ENCODE measurements around the gene RFNG.

The RFNG gene

DNA sequence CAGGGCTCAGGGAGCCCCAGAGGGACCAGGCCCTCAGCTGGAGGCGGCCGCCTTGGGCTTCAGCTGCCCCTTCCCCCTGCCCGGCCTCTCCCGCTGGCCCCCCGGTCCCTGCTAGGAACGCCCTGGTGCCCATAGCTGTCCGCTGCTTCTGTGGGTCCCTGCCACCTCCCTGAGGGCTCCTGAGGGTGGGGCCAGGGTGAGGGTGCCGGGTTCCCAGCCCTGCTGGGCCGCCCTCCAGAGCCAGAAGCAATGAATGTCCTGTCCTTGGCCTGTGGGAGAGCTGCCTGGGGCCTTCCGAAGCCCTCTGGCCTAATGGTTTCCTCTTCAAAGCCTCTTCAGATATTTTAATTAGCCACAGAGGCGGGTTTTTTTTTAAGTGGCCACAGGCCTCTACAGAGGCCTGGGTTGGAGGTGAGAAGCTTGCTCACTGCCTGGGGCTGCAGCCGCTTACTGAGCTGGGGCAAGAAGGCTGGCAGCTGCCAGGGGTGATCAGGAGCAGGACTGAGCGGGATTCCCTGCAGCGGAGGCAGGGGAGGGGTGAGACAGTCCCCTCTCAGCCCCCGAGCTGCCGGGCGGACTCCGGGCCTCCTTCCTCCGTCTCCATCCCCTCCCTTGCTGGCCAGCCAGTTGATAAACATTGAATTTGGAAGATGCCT is 38.8 kb downstream of the RFNG start:
- no peak for DNase-seq

DNA sequence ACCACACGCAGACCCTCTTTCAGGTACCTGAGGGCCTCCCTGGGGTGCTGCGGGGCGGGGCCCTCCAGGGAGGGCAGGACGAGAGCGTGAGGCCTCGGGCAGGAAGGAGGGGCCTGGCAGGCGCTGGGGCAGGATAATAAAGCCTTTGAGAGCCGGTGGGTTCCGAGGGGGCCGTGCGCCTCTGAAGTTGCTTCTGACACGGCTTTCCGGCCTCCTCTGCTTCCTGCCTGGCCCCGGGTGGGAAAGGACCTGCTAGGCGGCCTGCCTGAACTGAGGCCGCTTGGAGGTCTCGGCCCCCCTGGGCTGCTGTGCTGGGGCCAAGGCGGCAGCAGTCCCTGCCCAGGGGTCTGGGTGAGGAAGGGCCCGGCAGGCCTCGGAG is 39.4 kb downstream of the RFNG start:
- no peak for DNase-seq

DNA sequence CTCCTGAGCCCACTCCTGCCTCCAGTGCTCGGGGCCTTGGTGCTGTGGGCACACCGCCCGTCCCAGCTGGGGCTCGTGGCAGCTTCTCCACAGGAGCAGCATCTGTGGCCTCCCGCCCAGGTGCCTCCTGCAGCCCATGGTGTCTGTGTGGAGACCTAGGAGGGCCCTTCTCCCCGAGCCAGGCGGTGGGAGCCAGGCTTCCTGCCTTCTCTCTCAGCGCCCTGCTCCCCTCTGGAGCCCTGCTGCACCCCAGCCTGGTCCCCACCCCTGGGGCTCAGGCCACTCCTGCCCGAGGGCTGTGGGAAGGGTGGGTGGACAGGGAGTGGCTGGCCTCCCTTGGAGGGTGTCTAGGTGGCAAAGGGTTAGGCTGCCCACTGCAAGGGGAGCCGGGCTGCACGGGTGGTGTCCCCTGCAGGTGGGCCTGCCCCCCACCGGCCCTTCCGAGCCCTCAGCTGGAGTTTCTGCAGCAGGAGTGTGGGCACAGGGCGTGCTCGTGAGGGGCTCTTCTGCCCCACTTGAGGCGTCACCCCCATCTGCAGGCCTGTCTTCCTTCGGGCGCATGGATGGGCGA is 39.9 kb downstream of the RFNG start:
- no peak for DNase-seq

DNA sequence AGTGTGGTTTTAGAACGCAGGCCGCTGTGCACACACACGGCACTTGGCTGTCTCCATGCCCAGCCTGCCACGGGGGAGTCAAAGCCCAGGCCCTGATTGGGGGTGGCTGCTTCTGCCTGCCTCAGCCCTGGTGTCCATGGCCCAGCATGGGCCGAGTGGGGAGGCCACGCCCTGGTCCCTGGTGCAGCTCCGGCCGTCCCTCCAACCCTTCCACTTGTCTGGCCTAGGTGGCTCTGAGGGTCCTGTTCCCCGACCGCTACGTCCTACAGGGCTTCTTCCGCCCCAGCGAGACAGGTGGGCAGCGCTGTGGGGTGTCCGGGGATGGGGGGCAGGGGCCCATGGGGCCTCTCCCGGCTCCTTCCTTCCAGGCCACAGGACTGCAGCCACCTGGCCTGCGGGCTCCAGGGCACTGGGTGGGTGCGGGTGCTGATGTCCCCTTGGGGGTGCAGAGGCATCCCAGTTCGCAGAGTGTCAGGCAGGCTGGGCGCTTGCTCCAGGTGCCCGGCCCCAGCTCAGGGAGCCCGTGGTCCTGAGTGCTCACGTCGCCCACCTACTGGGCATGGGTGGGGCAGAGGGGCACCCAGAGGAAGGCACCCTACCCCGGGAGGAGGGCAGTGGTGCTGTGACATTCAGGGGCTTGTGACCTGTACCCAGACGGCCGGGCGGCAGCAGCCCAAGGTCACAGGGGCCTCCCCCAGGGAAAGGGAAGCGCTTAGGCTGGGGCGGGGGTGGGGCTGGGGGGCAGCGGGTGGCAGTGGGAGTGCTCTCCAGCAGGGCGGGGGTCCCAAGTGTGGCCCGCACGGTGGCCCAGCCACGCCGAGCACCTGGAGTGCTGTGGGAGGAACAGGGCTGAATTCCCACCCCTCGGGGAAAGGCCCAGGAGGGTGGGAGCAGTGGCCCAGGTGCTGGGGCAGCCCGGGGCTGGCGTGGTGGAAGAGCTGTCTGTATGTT is 40.8 kb downstream of the RFNG start:
- no peak for DNase-seq

DNA sequence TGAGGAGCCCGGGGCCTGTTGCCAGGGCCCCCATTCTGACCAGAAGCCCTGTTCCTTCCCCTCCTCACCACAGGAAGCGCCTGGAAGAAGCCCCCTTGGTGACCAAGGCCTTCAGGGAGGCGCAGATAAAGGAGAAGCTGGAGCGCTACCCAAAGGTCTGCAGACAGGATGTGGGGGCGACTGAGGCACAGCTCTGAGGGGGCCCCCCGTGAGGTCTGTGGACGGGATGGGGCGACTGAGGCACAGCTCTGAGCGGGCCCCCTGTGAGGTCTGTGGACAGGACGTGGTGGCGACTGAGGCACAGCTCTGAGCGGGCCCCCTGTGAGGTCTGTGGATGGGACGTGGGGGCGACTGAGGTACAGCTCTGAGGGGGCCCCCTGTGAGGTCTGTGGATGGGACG is 42.2 kb downstream of the RFNG start:
- no peak for DNase-seq

DNA sequence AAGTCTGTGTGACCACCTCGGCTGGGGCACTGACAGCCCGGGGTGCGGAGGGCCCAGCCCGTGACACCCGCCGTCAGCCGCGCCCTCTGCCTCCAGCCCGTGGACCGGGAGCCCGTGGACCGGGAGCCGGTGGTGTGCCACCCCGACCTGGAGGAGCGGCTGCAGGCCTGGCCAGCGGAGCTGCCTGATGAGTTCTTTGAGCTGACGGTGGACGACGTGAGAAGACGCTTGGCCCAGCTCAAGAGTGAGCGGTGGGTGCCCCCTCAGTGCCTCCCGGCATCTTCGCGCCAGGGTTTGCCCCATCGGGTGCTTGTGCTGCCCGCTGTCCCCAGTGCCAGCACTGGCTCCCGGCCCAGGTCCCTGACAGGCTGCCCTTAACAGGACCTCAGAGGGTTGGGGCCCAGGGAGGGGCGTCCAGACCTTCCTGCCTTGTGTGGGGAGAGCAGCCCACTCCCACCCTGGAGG is 42.6 kb downstream of the RFNG start:
- DNase-seq, result no peak

DNA sequence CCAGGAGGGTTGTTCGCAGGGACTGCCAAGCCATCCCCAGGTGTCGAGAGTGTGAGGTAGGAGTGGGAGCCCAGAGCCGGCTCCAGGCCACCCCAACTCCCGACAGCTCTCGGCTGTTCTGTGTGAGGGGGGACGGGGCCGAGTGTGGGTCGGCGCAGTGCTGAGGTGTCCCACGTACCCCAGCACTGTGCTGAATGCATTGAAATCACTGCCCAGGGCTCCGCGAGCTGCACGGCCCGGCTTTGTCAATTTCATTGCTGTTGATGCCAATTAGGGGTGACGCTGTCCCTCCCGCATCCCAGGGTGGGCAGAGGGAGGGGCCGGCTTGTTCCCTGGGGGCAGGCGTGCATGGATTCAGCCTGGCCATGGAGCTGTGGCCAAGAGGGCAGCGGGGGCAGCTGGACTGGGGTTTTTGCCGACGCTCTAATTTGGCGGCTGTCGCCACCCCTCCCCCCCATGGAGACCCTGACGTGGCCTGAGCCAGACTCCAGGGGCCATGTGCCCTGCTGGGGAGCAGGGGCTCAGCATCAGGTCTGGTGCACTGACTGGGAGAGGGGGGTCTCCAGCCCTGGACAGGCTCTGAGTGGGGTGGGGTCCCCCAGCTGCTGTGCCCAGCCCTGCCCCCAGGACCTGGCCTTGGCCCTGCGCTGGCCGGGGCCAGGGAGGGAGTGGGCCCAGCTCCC is 43.2 kb downstream of the RFNG start:
- DNase-seq, result no peak

DNA sequence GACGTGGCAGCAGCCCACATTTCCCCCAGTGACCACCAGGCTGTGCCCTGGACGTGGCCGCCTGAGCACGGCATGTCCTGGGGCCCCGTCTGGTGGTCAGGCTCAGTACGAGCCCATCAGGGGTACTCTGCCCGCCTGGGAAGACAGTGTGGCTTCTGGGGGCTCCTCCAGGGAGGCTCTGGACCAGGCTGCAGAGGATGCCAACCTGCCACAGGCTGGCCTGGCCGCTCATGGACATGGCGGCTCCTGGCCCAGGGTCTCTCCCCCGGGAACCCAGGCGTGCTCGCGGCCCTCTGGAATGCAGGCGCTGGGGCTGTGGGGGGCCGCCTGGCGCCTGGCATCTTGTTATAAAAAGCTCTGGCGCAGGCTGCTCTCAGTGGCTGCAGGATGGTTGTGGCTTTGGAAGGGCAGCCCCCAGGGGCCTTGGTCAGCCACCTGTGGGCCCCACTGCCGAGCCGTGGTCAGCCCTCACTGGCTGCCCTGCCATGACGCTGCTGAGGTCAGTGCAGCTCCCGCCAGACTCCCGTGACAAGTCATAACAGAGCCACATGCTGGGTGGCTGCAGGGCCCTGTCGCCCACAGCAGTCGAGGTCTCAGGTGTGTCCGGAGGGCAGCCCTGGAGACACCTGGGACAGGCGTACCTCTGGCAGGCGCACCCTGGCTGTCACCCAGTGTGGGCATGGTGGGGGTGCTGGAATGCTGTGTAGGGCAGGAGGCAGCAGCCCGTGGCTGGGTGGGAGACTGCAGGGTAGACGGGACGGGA is 43.9 kb downstream of the RFNG start:
- DNase-seq, result no peak

DNA sequence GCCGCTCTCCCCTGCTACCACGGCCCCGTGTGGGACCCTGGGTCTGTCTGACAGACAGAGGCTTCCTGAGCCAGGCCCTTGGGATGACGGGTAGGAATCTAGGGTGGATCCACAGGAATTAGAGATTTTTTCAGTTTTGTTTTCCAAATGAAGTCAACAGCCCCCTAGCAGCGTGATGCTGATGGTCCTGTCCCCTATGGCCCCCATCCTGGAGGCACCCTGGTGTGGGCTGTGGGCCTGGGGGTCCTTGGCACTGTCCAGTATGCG is 44.5 kb downstream of the RFNG start:
- DNase-seq, result no peak

DNA sequence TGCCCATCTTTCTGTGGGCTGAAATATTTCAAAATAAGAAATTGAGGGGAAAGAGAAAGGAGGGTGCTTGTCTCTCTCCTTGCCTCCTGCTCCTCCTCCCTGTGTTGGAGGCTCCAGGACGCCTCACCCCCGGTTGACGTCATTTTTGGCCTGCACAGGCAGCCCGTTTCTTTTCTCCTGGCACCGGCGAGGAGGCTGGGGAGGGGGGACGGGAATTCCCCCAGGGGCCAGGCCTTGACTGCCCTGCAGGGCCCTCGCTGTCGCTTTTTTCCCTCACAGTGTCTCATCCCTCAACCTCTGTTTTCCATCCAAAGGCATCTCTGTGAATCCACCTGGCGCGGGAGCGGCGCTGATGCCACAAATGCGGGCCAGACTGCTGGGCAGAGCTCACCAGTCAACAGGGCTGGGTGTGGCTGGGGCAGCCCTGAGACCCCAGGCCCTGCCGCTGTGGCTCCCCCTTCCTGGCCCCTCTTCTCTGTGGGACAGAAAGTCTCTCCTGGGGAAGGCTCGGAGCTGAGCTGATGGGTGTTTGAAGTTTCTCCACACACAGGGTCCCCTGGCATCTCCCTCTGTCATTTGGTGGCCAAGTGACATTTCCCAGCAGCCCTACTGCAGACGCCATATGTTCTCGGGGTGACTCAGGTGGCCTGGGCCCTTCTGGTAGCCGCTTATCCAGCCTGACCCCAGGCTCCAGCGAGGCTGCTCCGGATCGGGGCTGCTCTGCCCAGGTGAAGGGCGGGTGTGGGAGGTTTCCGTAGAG is 45.0 kb downstream of the RFNG start:
- no peak for DNase-seq

DNA sequence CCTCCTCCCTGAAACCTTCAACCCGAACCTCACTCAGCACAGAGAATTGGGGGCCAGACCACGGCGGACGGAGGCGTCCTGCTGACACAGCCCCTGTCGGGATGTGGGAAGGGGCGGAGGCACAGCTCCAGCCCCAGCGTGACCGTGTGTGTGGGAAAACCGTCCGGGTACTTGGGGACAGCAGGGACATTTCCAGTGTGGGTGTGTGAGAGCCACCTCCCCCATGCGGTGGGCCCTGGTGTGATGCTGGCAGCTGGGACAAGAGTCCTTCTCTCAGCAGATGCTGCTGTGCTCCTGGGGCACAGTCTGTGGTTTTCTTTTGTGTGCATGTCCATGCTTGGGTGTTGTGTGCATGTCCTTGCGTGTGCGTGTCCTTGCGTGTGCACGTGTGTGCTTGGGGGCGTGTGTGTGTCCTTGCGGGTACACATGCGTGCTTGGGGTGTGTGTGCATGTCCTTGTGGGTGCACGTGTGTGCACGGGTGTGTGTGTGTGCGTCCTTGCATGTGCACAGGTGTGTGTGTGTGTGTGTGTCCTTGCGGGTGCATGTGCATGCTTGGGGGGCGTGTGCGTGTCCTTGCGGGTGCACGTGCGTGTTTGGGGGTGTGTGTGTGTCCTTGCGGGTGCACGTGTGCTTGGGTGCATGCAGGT is 45.8 kb downstream of the RFNG start:
- no peak for DNase-seq

DNA sequence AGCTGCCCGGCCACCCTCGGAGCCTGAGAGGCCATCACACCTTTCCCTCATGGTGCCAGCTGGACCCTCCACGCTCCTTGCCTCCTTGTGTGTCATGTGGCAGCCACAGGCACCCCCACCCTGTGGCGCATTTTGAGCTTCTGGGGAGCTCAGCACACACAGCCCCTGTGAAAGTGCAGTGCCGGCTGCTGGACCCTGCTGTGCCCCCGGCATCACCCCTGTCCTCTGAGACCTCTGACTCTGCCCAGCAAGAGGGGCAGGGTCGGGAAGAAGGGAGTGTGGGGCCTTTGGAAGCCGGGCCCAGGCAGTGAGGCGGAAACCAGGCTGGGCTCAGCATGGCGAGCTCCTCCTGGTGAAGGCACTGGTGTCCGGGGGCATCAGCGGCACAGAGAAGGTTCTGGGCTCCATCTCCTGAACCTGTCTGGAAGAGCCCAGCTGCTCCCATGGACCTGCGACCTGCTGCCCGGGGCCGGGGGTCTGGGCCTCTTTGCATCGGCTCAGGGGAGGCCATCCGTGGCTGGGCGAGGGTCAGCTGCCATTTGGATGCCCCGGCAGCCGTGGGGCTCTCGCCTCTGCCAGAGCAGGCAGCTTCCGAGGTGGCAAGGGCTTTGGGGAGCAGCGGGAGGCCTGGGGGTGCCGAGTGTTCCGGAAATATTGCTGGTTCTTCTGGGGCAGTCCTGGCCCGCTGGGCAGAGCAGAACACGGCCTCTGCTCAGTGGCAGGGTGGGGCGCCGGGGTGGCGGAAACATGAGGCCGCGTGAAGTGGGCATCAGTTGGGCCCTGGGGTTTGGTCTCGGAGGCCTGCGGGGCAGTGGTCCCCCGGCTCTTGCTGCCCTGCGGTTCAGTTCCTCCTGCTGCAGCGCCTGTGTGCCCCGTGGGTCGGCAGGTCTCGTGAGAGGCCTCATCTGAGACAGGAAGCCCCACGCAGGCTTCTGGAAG is 46.8 kb downstream of the RFNG start:
- DNase-seq, result no peak

DNA sequence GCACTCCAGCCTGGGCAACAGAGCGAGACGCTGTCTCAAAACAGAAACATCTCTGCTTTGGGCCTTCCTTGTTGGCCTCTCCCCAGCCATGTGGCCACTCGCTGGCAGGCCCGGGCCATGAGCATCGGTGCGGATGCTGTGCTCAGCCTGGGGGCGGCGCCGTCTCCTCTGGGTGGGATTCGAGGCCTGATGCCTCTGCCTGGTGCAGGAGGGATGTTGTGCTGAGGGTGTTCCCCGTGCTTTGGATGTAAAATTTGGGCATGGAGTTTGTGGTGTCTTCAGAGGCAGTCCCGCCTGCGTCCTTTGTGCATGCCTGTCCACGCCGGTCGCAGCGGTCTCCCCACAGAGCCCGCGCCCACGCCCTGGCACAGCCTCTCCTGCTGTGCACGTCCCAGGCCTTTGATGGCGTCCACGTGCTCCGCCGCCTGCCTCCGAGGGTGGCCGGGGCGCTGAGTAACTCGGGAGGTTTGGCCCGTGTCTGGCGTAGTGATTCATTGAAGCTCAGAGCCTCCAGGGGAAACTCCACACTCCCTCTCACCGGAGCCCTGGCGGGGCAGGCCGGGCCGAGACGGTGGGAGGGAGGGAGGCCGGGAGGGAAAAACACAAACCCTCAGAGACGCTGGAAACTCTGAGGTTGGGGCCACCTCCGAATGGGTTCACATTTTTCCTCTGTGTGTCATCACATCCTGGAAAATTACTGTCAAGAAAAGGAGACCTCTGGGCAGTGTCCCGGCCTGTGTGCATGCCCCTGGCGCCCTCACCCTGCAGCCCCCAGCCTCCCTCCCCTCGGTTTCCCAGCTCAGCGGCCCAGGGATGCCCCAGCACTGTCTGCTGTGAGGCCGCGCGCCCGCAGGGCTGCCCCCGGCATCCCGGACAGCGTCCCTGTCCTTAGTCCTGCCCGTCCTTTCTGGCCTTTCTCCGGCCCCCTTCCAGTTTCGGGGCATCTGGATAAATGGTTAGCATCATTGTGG is 47.9 kb downstream of the RFNG start:
- DNase-seq, result peak; percentile 97

DNA sequence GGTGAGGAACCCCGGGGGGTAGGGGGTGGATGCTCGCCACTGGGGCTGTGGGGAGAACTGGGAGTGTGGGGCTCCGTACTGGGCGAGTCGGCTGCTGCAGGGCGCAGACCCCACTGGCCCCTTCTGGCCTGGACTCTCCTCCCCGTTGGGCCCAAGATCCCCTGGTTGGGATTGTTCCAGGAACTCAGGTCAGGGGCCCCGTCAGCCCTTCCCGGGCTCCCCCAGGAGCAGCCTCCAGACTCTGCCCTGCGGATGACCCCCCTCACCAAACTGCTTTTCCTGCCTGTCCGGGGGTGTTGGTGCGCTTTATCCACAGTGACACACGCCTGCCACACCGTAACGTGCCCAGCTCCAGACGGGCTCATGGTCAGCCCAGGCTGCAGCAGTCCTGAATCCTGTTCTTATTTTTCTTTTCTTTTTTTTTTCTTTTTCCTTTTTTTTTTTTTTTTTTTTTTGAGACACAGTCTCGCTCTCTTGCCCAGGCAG is 50.0 kb downstream of the RFNG start:
- DNase-seq, result no peak

DNA sequence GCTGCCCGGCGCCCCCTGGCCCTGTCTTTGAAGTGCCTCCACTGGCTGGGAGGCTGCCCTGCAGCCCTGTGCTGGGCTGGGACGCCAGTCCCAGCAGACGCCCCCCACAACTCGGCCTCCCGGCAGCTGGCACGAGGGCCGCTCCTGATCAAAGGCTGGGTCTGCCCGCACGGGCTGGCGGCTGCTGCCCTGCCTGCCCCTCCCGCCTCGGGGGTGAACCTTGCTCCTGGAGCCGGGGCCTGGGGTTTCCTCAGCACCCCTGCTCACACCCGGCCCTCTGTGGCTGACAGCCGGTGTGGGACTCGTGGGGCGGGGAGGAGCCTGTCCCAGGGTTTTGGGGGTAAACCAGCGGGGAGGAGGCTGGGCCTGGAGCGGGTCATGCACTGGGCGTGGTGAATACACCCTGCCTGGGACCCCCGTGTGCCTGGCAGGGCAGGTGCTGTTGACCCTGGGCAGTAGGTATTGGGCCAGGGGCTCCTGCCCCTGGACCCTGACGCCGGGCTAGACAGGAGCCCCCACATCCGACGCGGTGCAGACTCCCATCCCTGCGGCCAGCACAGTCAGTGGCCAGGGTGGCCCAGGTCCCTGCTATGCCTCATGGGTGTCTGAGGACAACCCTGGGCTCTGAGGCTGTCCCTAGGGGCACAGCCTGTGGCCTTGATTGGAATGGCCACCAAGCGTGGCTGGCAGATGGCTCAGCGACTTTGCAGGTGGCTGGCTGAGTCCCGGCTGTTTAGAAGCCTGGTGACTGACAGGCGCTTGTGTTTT is 50.6 kb downstream of the RFNG start:
- DNase-seq, result no peak

DNA sequence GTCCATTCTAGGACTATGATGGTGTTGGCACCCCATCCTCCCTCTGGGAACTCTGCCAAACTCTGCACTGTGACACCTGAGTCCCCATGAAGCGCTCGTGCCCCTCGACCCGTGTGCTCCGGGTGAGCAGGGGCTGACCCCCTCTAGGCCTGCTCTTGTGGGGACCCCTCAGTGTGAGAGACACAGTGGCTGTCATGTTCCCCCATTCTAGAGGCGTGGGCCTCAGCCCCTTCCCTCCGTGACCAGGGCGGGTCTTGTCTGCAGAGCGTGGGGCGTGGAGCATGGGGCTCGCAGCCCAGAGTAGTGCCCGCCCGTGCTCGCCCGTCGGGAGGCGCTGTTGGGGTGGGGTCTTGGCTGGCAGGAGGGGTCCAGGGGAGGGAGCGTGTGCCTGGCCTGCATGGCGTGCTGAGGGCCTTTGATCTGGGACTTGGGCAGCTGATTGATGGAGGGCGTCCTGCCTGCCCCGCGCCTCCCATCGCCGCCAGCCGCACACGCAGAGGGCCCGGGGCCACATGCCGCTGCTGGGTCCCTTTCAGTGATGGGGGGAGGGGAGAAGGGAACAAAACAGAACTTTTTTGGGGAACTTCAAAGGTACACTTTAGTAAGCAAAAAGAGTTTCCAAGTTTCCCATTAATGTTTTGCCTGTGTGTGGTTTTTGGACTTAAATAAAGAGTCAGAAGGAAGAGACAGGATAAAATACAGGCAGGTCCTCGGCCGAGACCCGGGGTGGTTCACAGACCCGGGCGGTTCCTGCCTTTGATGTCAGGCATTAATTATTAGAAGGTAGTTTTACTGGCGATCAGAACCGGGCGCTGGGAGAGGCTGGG is 51.4 kb downstream of the RFNG start:
- no peak for DNase-seq

DNA sequence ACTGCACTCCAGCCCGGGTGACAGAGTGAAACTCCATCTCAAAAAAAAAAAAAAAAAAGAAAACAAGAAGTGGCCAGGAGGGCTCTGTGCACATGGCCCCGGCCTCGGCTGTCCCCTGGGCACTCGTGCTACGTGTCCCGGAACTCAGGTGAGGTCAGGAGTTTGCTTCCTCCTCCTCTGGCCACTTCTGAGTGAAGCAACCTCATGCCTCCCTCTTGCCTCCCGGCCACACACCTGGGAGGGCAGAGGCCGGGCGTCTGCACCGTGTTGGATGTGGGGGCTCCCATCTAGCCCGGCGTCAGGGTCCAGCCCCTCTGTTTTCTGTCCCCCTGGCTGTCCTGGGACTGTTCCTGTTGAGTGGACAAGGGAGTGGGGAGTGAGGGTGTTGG is 52.0 kb downstream of the RFNG start:
- no peak for DNase-seq
